Embryonic facial prominence (tissue), 1 donor: Measurements from ENCODE around the gene ADGRD2.

Source experiments
- DNase-seq: peaks from one replicate; pipeline ENCODE4 v3.0.0-alpha.2; 2016; ENCODE audit errors: extremely low spot score

The ADGRD2 gene

DNA sequence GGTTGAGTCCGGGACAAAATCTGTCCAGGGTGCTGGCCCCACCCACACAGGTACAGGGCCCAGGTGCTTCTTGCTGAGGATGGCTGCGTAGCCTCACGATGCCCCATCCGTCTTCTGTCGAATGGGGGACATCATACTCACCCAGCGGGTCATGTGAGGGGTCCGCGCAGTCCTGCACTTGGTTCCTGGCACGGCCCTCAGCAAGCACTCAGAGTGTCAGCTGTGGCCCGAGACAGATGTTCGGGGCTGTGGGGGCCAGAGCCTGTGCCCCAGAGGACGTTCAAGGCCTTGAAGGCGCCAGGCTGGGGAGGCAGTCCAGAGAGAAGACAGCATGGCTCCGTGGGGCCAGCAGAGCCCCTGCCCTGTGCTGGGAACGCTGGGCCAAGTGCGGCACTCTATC lies 29.1 kb downstream of the ADGRD2 start:
- DNase-seq: no peak

- no peak for DNase-seq
These were observed 29.8 kb downstream of the ADGRD2 start for GRCh38 chr9:124479947-124480620.

DNA sequence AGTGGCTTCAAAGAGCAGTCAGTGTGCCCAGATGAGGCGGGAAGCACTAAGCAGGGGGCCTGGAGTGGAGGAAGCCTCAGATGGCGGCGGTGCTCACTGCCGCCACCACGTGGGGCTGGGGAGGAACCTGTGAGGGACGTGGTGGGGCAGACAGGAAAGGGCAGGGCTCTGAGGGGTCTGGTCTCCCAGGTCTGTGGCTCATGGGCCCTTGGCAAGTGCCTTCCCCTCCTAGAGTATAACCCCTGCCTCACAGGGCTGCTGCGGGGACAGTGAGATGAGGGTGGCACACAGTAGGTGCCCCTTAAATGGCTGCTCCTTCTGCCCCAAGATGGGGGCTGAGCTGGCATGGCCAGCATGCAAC lies 30.4 kb downstream of the ADGRD2 start:
- DNase-seq: no peak

GRCh38 chr9:124481115-124481514 lies 30.9 kb downstream of the ADGRD2 start:
- no peak for DNase-seq

DNA sequence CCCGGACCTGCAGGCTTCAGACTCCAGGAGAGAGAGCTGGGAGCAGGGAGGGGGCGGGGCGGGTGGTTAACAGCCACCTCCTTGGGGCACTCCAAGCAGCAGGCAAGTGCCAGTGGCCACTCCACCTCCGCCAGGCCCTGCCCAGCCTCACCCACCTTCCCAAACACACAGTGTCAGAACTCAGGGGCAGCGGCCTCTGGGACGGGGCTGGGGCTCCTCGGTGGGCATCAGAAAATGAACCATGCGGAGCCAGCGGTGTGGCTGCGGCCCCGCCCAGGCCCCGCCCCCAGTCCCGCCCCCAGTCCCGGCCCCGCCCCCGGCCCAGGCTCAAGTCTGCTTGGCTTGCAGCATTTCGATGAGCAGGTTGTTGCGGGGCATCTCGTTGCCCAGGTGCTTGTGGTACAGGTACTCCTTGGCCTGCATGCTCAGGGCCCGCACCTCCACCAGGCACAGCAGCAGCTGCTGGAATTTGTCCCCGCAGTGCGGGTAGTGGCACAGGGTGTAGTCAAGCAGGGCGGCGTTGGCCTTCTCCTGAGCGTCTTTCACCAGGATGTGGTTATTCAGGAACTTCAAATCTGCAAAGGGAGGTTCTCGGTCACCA lies 32.3 kb downstream of the ADGRD2 start:
- no peak for DNase-seq

GRCh38 chr9:124483481-124483880 lies 33.2 kb downstream of the ADGRD2 start:
- no peak for DNase-seq

DNA sequence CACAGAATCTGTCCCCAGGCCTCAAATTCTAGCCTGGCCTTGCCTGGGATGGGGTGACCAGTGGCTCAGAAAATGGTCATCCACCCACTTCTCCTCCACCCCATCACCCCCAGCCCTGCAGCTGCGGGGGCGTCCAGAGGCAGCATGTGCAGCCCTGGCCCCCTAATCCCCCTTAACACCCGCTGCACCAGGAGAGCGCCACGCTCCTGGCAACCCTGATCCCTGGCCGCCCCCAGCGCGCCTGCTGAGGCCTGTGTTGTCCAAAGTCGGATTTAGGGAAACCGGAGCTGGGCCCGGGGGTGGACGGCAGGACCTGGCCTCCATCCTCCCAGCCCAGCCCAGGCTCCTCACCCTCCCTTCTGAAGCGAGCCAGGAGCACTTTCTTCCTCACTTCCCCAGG lies 35.0 kb downstream of the ADGRD2 start:
- DNase-seq: no peak

DNA sequence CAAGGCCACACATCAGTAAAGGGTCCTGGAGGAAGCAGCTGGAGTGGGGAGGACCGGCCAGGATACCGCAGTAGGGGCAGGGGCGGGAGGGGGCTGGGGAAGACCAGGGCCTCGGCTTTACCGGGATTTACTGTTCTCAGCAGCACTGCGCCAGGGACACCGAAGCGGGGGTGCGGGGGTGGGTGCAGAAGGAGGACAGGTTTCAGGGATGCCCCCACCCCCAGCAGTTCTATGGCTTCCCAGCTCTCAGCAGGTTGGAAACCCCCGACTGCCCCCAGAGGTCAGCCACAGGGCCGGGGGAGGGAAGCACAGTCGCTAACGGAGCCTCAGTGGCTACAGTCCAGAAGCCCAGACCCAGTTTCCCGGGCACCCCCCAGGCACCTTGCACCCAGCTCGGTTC lies 35.7 kb downstream of the ADGRD2 start:
- DNase-seq: no peak

GRCh38 chr9:124486778-124487259 lies 36.6 kb downstream of the ADGRD2 start:
- no peak for DNase-seq

GRCh38 chr9:124487260-124488182 lies 37.3 kb downstream of the ADGRD2 start:
- no peak for DNase-seq

- no peak for DNase-seq
These were observed 38.5 kb downstream of the ADGRD2 start for GRCh38 chr9:124488641-124489210.

DNA sequence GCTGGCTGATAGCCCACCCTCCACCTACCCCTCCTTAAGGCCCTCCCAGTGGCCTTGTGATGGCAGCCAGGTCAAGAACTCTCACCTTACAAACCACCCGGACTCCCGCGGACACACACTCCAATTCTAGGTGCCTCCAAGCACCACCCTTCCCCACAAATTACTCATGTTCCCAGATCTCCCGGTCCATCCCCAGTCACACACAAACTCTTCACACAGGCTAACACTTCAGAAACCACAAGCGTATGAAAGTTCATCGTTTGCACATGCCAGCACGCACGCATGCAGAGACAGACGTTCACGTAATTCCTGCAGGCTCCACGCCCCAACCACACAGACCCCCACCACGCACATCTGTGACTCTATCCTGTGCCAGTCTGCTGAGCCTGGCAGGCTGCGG lies 39.0 kb downstream of the ADGRD2 start:
- no peak for DNase-seq

DNA sequence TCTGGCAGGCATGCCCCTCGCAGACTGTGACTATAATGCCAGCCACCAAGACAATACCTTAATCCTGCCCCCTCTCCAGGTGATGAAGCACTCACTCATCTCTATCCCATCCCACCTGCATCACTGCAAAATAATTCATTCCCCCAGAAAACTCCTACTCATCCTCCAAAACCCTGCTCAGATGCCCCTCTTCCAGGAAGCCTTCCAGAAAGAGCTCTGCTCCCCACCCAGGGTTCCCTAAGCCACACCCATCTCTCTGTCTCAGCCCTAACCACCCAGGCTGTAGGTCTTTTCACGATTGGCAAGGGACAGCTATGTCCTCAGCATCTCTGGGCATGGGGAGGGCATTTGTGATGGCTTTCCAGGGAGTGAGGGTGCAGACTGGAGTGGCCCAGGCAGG lies 39.8 kb downstream of the ADGRD2 start:
- no peak for DNase-seq

GRCh38 chr9:124491049-124491975 lies 41.1 kb downstream of the ADGRD2 start:
- no peak for DNase-seq

GRCh38 chr9:124492818-124493217 lies 42.6 kb downstream of the ADGRD2 start:
- no peak for DNase-seq

DNA sequence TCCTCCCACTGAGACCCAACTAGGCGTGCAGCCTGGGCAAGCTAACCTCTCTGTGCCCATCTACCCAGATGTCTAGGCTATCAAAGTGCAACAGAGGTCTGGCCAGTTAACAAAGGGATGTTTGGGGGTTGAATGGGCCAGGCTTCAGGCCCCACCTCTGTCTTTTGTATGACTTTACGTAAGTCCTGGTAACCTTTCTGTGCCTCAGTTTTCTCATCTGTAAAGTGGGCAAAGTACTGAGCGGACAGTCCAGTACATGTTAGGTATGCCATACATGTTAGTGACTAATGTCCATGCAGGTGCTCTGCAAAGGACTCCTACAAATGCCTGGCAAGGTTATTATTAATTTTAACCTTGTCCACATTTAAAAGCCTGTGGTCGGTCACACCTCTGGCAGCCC lies 43.0 kb downstream of the ADGRD2 start:
- DNase-seq: no peak

GRCh38 chr9:124493794-124494479 lies 43.7 kb downstream of the ADGRD2 start:
- no peak for DNase-seq

GRCh38 chr9:124495126-124496074 lies 45.1 kb downstream of the ADGRD2 start:
- no peak for DNase-seq

DNA sequence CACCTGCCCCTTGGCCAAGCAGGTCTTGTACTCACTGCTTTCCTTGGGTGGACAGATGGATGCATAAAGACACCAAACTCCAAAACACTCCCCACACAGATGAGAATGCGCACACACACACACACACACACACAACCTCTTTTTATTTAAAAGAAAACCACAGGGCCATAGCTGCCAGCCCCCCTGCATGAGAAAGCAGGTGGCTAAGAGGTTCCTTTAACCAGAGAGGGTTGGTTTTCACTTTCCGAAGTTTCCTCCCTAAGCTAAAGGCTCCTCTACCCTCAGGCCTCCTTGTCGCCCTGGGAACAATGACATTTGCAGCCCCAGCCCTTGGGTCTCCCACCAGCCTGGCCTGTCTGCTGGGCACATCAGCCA lies 45.8 kb downstream of the ADGRD2 start:
- DNase-seq: no peak

DNA sequence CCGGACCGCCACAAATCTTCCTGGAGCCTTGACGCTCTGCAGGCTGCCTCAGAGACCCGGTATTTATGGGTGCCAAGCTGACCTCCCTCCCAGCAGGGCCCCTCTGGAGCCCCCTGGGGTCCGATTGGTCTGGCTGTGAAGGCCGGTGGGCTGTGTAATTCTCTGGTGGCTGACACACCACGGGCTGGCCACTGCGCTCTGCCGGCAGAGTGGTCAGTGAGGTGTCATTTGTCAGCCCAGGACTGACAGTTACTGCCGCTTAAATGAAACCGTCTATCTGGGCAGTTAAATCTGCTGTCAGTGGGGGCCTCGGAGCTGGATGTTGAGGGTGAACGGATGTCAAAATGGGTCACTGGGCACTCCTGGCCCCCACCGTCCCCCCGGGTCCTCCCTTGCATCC lies 46.2 kb downstream of the ADGRD2 start:
- DNase-seq: no peak
